ENCODE results near the gene TAGLN. TPM values are rescaled to one million over a fixed set of nuclear protein-coding genes. Genes with fewer than 3 reads are reported as not detected.
A peak's percentile ranks its signal among the peaks of the same experiment; 100 is the strongest.

Gene TAGLN
- polyA plus RNA-seq, 1 of the 3 experiments (the other 2 are of a cell fraction), result 519 TPM

GRCh38 chr11:117171007-117171403, 28.2 kb upstream of the TAGLN start (continued):
- TF ChIP-seq PBX3 (IDR thresholded peaks at IDR 0.05) (no peak), RFX5 (IDR thresholded peaks at IDR 0.05; ENCODE audit: low read length) (no peak)

GRCh38 chr11:117171404-117172061, 27.6 kb upstream of the TAGLN start:
- H3K27ac ChIP-seq (ENCODE audit: low read depth in 2 of 2, low read length in 1 of 2), result peak overlapping the region in 1 of 2 experiments; percentile 22; a peak in 1 of 4 replicates

GRCh38 chr11:117172724-117173421, 26.3 kb upstream of the TAGLN start:
- peaks cover 26 to 41% of the 10 kb centered on the region in 2 experiments for H3K36me3 ChIP-seq (replicated peaks in 1 of 2; ENCODE audit: control insufficient read depth in 1 of 2, insufficient read depth in 2 of 2, low read length in 1 of 2)
- peak overlapping the region in 1 of 2 experiments; percentile 36; a peak in 2 of 4 replicates for H3K27ac ChIP-seq (ENCODE audit: low read depth in 2 of 2, low read length in 1 of 2)
- peaks cover 21% of the 10 kb centered on the region for H3K79me2 ChIP-seq (ENCODE audit: insufficient read depth)
- H3K9me2 ChIP-seq, result no peaks in the 10 kb centered on the region
- H3K27me3 ChIP-seq (ENCODE audit: insufficient read depth), result no peaks in the 10 kb centered on the region
- H3F3A ChIP-seq (replicated peaks; ENCODE audit: insufficient read depth), result peaks cover 28% of the 10 kb centered on the region
- WGBS (ENCODE audit: low lambda C conversion rate), result 91% methylated on average over 14 of the region's 14 CpGs
- peaks cover 0 to 11% of the 10 kb centered on the region in 2 experiments; a peak in 3 of 4 replicates for H3K4me1 ChIP-seq (ENCODE audit: control insufficient read depth in 1 of 2, insufficient read depth in 2 of 2, low read depth in 1 of 2, low read length in 1 of 2)
- H3K4me2 ChIP-seq, result no peak overlapping the region
- POLR2A ChIA-PET, result interaction anchor here (0.7 to 1.9 kb wide), 3 partner anchors 22 to 29 kb away, joined by 3 to 9 read pairs (median 3); partner anchors contain the start of gene PAFAH1B2
- TF ChIP-seq PBX3 (IDR thresholded peaks at IDR 0.05) (no peak), SIN3A (IDR thresholded peaks at IDR 0.05; ENCODE audit: borderline replicate concordance, low read depth, low read length) (no peak), CHD2 (IDR thresholded peaks at IDR 0.05; ENCODE audit: low read length, partially characterized antibody) (no peak), JUND (IDR thresholded peaks at IDR 0.05) (no peak)
- no peaks in the 10 kb centered on the region for H3K9me3 ChIP-seq
- no peak overlapping the region for H3K4me3 ChIP-seq (ENCODE audit: low read depth in 2 of 2, low read length in 1 of 2)
- CTCF ChIA-PET, result interaction anchor here (0.8 to 3.2 kb wide), 8 partner anchors 8 to 382 kb away, joined by 3 to 16 read pairs (median 4); partner anchors contain the start of genes APOA5 and PAFAH1B2
- peak; percentile 20 for DNase-seq
- no peak overlapping the region for H2AFZ ChIP-seq (ENCODE audit: low read depth)
- H4K20me1 ChIP-seq (ENCODE audit: insufficient read depth), result no peaks in the 10 kb centered on the region
- no peak overlapping the region for H3K9ac ChIP-seq

More at GRCh38 chr11:117171404-117172061, 27.6 kb upstream of the TAGLN start:
- no peaks in the 10 kb centered on the region for H3K9me3 ChIP-seq
- no peak overlapping the region for H3K4me2 ChIP-seq
- 90% methylated on average over 14 of the region's 14 CpGs for WGBS (ENCODE audit: low lambda C conversion rate)
- H4K20me1 ChIP-seq (ENCODE audit: insufficient read depth), result peaks cover 12% of the 10 kb centered on the region
- H3K4me1 ChIP-seq (ENCODE audit: control insufficient read depth in 1 of 2, insufficient read depth in 2 of 2, low read depth in 1 of 2, low read length in 1 of 2), result peaks cover 0 to 10% of the 10 kb centered on the region in 2 experiments; a peak in 2 of 4 replicates
- POLR2A ChIA-PET, result no interaction called here
- no peaks in the 10 kb centered on the region for H3K9me2 ChIP-seq
- H3K36me3 ChIP-seq (replicated peaks in 1 of 2; ENCODE audit: control insufficient read depth in 1 of 2, insufficient read depth in 2 of 2, low read length in 1 of 2), result peaks cover 37 to 54% of the 10 kb centered on the region in 2 experiments
- H3K9ac ChIP-seq, result no peak overlapping the region
- CTCF ChIA-PET, result interaction anchor here (0.8 to 3.2 kb wide), 6 partner anchors 9 to 55 kb away, joined by 3 to 16 read pairs (median 6); partner anchors contain the start of gene PAFAH1B2
- no peak for TF ChIP-seq SMC3 (IDR thresholded peaks at IDR 0.05; ENCODE audit: low read depth, low read length)
- TF ChIP-seq MXI1 (IDR thresholded peaks at IDR 0.05; ENCODE audit: low read depth, low read length), result no peak
- no peak for TF ChIP-seq CHD2 (IDR thresholded peaks at IDR 0.05; ENCODE audit: low read length, partially characterized antibody)
- H3K4me3 ChIP-seq (ENCODE audit: low read depth in 2 of 2, low read length in 1 of 2), result no peak overlapping the region
- DNase-seq, result no peak
- no peak overlapping the region for H2AFZ ChIP-seq (ENCODE audit: low read depth)
- H3K27me3 ChIP-seq (ENCODE audit: insufficient read depth), result no peaks in the 10 kb centered on the region
- H3F3A ChIP-seq (replicated peaks; ENCODE audit: insufficient read depth), result peaks cover 29% of the 10 kb centered on the region
- H3K79me2 ChIP-seq (ENCODE audit: insufficient read depth), result peaks cover 34% of the 10 kb centered on the region
